ENCODE data around the gene NACC2.

Gene NACC2

DNA sequence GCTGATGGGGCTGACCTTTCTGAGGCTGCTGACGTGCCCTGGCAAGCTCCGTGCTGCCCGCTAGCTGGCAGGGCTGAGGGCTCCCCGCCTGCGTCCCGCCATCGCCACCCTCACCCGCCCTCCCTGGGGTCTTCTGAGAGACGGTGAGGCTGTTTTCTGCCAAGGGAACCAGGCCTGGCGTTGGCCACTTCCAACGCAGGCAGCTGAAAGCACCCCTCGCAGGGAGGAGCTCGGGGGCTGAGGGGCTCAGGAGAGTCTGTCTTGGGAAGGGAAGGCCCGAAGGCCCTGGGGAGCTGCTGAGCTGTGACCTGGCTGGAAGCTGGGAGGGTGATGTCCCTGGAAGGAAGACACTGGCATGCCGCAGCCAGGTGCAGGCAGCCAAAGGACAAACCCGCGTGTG, 33.3 kb upstream of the NACC2 start:
- DNase-seq (ENCODE audit: low read depth) = no peak

DNA sequence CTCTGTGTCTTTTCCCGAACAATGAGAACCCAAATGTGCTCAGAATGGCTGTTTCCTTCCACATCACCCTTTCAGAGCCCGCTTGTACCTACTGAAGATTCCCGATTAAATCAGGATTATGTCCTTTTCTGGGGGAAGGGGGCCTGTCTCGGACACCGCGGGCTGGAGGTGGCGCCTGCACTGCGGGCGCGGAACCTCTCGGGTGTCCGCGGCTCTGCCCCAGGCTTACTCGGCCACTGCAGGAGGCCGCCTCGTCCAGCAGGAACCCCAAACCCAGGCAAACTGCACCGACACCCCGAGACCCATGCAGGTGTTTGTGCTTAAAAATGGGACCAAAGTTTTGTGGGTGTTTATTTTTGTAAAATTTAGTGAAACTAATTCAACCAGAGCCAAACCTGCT, 32.2 kb upstream of the NACC2 start:
- no peak for DNase-seq (ENCODE audit: low read depth)

GRCh38 chr9:136124976-136125692, 30.0 kb upstream of the NACC2 start:
- no peak for DNase-seq (ENCODE audit: low read depth)

DNA sequence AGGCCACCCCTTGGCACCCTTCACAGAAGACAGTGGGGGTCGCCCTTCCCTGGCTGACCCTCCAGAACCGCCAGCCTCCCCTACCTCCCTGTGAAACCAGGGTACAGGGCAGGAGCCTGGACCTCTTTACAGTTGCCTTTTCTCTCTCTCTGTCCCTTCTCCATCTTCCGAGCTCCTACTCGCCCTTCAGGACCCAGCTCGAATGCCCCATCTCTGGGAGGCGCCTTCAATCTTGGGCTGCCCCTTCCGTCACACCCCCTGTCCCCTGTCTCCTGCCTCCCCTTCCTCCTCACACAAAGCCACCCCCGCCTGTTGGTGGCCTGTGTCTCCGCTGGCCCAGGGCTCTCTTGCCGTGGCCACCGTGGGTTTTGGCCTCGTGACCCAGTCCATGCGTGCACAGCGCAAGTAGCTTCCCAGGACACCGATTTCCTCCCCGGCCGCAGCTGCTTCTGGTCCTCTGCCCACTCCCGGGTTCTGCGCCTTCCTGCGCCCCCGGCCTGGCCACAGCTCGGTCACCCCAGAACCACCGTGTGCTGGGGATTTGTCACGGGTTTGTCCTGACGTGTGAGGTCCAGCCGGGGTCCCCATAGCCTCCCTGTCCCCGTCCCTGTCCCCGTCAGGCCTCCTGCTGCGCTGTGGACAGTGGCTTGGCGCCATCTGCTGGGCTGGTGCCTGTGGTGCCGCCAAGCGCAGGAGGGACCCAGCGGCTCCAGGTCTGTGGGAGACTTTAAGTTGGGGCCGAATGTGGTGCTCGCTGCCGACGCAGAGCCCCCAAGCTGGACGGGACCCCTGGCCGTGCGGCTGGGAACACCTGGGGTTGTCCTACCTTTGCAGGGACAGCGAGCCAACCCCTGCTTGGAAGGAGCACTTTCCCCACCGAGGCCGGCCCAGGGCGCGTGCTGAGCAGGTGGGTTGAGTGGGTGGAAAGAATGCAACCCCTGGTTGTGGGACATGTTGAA, 27.6 kb upstream of the NACC2 start:
- DNase-seq (ENCODE audit: low read depth) = peak; percentile 75

DNA sequence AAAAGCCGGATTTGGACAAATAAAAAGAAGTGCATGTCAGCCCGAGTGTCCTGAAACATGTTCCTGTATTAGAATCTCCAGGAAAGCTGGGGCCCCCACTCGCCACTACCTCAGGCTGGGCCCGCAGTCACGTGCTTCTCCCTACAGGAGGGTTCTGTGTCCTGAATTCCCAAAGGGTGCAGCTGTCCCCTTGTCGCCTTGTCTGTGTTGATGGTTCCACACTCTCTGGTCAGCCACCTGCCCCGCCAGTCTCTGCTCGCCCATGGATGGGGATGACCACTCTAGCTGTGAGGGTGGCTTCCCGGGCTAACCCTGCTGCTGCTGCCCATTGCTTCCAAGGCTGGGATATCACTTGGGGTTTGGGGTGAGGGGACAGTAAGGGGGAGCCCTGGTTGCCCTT, 26.7 kb upstream of the NACC2 start:
- DNase-seq (ENCODE audit: low read depth) = no peak

GRCh38 chr9:136120438-136120844, 25.4 kb upstream of the NACC2 start:
- no peak for DNase-seq (ENCODE audit: low read depth)

GRCh38 chr9:136119883-136120393, 24.8 kb upstream of the NACC2 start:
- no peak for DNase-seq (ENCODE audit: low read depth)

- DNase-seq (ENCODE audit: low read depth) = no peak
These were observed 24.2 kb upstream of the NACC2 start for GRCh38 chr9:136119061-136119882.

GRCh38 chr9:136118320-136119060, 23.4 kb upstream of the NACC2 start, which contains the start of gene TMEM250:
Gene TMEM250 (minus strand): TSS chr9:136118875. CDS start chr9:136116900, 1,975 bp downstream.
- DNase-seq (ENCODE audit: low read depth) = peak; percentile 95

- DNase-seq (ENCODE audit: low read depth) = no peak
These were observed 22.8 kb upstream of the NACC2 start for GRCh38 chr9:136117916-136118319.

- DNase-seq (ENCODE audit: low read depth) = no peak
These were observed 22.3 kb upstream of the NACC2 start for GRCh38 chr9:136117291-136117915.

- no peak for DNase-seq (ENCODE audit: low read depth)
These were observed 21.4 kb upstream of the NACC2 start for GRCh38 chr9:136116360-136117098.

DNA sequence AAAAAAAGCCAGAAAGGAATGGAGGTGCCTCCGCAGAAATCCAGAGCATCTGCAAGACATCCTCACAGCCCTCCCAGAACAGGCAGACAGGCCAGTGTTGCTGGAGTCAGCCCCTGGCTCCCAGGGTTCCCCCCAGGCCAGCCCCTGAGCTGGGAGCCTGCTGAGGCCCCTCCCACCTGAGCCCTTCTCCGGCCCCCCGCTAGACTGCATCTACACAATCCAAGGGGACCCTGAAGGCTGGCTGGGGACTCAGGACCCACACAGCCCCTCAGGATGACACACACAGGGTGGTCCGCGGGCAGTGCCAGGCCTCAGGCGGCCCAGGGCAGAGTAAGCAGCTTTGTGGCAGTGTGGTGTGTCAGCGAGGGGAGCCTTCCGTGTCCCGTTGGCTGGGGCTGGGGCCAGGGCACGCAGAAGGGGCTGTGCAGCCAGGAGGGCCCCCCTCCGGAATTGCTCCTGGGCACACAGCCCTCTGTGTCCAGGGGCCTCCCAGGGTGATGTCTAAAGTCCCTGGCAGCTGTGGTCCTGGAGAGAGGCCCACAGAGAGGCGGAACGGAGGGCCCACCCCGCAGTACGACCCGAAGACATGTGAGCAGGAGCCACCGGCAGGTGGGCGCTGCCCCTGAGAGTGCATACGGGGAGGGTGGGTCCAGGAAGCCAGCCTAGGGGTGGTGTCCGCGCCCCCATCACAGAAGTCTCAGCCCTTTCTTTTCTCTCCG, 20.7 kb upstream of the NACC2 start:
- no peak for DNase-seq (ENCODE audit: low read depth)

DNA sequence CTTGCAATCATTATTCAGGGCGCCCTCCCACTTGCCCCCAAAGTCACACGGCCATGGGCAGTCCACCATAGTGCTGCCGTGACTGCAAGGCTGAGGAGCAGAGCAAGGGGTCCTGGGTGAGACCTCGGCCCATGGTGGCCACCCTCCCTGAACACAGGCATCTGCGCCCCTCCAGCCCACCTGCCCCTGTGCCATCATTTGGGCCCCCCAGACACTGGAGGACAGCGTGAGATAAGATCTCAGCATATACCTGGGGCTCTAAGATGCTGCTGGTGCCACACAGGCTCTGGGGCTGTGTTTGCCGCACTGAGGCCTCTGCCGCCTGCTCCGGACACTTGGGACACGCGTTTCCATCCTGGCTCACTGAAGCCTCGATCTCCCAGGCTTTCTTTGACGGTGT, 20.1 kb upstream of the NACC2 start:
- no peak for DNase-seq (ENCODE audit: low read depth)

GRCh38 chr9:136114610-136115009, 19.5 kb upstream of the NACC2 start:
- no peak for DNase-seq (ENCODE audit: low read depth)

GRCh38 chr9:136112541-136112940, 17.5 kb upstream of the NACC2 start:
- no peak for DNase-seq (ENCODE audit: low read depth)

- no peak for DNase-seq (ENCODE audit: low read depth)
These were observed 16.8 kb upstream of the NACC2 start for GRCh38 chr9:136111910-136112309.

DNA sequence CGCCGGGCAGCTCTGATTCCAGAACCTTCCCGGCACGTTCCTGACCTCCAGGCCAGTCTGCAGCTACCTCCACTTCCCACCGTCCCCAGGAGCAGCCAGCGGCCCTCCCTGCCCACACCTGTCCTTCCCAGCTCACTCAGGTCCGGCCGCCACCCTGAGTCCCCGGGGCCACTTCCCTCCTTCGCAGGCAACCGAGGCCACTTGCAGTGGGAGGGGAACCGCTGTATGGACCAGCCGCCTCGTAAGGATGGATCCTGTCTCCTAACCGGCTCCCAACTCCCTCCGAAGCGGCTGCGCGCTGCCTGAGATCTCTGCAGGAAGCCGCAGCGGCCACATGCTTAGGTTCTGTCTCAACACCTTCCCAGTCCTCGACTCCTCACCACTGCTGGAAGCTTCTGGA, 16.1 kb upstream of the NACC2 start:
- DNase-seq (ENCODE audit: low read depth) = no peak
